Body of pancreas (tissue), 4 donors: ENCODE results near the gene MARK4.

Experiments used
- POLR2A ChIP-seq, 3 donors: fragments of 450-650 bp; IDR thresholded peaks; one replicate each; pipeline ENCODE4 v1.6.1; 2016; ENCODE audit warnings: antibody characterized with exemption in 3 of 3, mild to moderate bottlenecking in 2 of 3
- TF ChIP-seq, protein P1 (sequence below), 7 experiments: fragments of 450-650 bp in 4 of 7; fragments of 200-600 bp in 3 of 7; sonication (generic) in 3 of 7; IDR thresholded peaks; one replicate each; pipeline ENCODE4 v1.5.1; 2016 to 2019; ENCODE audit warnings: antibody characterized with exemption in 7 of 7

DNA sequence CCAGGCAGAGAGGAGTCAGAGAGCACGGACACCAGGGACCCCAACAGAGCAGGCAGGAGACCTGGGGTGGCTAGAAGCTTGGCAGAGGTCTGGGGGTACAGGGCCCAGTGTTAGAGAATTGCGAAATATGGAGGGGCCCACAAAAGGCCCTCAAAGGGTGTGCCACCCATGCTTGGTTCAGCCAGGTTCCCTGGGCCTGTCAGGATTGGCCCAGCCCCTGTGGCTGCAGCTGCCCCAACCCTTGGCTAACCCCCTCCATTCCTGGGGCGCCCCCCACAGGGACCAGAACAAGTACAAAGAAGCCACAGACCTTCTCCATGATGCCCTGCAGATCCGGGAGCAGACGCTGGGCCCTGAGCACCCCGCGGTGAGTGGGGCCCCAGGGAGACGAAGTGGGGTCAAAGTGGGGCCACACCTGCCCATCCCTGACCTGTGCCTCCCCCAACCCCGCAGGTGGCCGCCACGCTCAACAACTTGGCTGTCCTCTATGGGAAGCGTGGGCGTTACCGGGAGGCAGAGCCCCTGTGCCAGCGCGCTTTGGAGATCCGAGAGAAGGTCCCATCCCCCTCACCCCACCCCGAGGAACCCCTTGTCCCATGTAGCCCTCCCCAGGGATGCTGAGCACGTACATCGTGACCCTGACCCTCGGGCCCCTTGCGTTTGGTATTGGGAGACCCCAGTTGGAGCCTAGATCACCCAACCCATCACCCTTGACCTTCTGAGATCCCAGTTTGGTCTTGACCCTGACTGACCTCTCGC is 97.5 kb downstream of the MARK4 start:
- no peak for TF ChIP-seq POLR2A (IDR thresholded peaks at IDR 0.05)
- TF ChIP-seq, protein P1, sequence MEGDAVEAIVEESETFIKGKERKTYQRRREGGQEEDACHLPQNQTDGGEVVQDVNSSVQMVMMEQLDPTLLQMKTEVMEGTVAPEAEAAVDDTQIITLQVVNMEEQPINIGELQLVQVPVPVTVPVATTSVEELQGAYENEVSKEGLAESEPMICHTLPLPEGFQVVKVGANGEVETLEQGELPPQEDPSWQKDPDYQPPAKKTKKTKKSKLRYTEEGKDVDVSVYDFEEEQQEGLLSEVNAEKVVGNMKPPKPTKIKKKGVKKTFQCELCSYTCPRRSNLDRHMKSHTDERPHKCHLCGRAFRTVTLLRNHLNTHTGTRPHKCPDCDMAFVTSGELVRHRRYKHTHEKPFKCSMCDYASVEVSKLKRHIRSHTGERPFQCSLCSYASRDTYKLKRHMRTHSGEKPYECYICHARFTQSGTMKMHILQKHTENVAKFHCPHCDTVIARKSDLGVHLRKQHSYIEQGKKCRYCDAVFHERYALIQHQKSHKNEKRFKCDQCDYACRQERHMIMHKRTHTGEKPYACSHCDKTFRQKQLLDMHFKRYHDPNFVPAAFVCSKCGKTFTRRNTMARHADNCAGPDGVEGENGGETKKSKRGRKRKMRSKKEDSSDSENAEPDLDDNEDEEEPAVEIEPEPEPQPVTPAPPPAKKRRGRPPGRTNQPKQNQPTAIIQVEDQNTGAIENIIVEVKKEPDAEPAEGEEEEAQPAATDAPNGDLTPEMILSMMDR (IDR thresholded peaks at IDR 0.05) = no peak
